SK-N-SH treated with all-trans-retinoic acid at 6 μM for 48 hours (cell line): ENCODE data around the gene SERPINB6.
"Not testable (repeated sequence)": the region's sequence is repeated elsewhere in the genome, so short reads cannot be mapped to it uniquely, and the experiment has no call there.

Experiments
- ARNTL ChIP-seq: fragments of 450-650 bp; formaldehyde crosslinking; IDR thresholded peaks from 2 replicates; pipeline ENCODE4 v1.5.0; 2020; ENCODE audit warnings: low read depth, mild to moderate bottlenecking, moderate library complexity, borderline replicate concordance
- CREB5 ChIP-seq: fragments of 250-450 bp; sonication (Bioruptor Pico); IDR thresholded peaks from 2 replicates; pipeline ENCODE4 v1.5.1; 2020; ENCODE audit warnings: low read depth, mild to moderate bottlenecking, moderate library complexity
- CSDC2 ChIP-seq: fragments of 250-450 bp; sonication (Bioruptor Pico); IDR thresholded peaks from 2 replicates; pipeline ENCODE4 v1.5.0; 2020; ENCODE audit warnings: mild to moderate bottlenecking, moderate library complexity
- ESRRG ChIP-seq: fragments of 250-450 bp; sonication (Bioruptor Pico); IDR thresholded peaks from 2 replicates; pipeline ENCODE4 v1.6.1; 2021; ENCODE audit warnings: mild to moderate bottlenecking
- GLIS3 ChIP-seq: fragments of 250-450 bp; sonication (Bioruptor Pico); IDR thresholded peaks from 2 replicates; pipeline ENCODE4 v1.5.0; 2020; ENCODE audit warnings: mild to moderate bottlenecking, moderate library complexity
- ISL1 ChIP-seq: fragments of 250-450 bp; sonication (Bioruptor Pico); IDR thresholded peaks from 2 replicates; pipeline ENCODE4 v2.1.2; 2022; ENCODE audit warnings: mild to moderate bottlenecking, moderate library complexity
- OSR1 ChIP-seq: fragments of 250-450 bp; sonication (Bioruptor Pico); IDR thresholded peaks from 2 replicates; pipeline ENCODE4 v1.8.0; 2022; ENCODE audit warnings: moderate library complexity, mild to moderate bottlenecking, inconsistent platforms
- TCF4 ChIP-seq: fragments of 250-450 bp; sonication (Bioruptor Pico); IDR thresholded peaks from 2 replicates; pipeline ENCODE4 v1.8.0; 2021; ENCODE audit warnings: mild to moderate bottlenecking, moderate library complexity, borderline replicate concordance
- ZNF70 ChIP-seq: fragments of 450-650 bp; formaldehyde crosslinking; IDR thresholded peaks from 2 replicates; pipeline ENCODE4 v1.5.0; 2020; ENCODE audit warnings: mild to moderate bottlenecking, moderate library complexity
- ZNF8 ChIP-seq: fragments of 450-650 bp; formaldehyde crosslinking; IDR thresholded peaks from 2 replicates; pipeline ENCODE4 v1.5.0; 2020; ENCODE audit warnings: mild to moderate bottlenecking, moderate library complexity
- TF ChIP-seq, protein P1 (sequence below): fragments of 250-450 bp; sonication (Bioruptor Pico); IDR thresholded peaks from 2 replicates; pipeline ENCODE4 v1.8.0; 2020; ENCODE audit warnings: mild to moderate bottlenecking, moderate library complexity, borderline replicate concordance

- not testable (repeated sequence) for TF ChIP-seq OSR1 (CRISPR knock-in tag); ISL1; CSDC2 (CRISPR knock-in tag); CREB5; ESRRG (CRISPR knock-in tag); ZNF70; GLIS3 (CRISPR knock-in tag); ARNTL (CRISPR knock-in tag); ZNF8 (CRISPR knock-in tag); TCF4 (CRISPR knock-in tag)
- TF ChIP-seq, protein P1, sequence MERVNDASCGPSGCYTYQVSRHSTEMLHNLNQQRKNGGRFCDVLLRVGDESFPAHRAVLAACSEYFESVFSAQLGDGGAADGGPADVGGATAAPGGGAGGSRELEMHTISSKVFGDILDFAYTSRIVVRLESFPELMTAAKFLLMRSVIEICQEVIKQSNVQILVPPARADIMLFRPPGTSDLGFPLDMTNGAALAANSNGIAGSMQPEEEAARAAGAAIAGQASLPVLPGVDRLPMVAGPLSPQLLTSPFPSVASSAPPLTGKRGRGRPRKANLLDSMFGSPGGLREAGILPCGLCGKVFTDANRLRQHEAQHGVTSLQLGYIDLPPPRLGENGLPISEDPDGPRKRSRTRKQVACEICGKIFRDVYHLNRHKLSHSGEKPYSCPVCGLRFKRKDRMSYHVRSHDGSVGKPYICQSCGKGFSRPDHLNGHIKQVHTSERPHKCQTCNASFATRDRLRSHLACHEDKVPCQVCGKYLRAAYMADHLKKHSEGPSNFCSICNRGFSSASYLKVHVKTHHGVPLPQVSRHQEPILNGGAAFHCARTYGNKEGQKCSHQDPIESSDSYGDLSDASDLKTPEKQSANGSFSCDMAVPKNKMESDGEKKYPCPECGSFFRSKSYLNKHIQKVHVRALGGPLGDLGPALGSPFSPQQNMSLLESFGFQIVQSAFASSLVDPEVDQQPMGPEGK (CRISPR knock-in tag), result not testable (repeated sequence)
Measured at GRCh38 chr6:2901645-2902502, 69.5 kb downstream of the SERPINB6 start.
